Measurements from ENCODE around the gene FBXW4.

DNA sequence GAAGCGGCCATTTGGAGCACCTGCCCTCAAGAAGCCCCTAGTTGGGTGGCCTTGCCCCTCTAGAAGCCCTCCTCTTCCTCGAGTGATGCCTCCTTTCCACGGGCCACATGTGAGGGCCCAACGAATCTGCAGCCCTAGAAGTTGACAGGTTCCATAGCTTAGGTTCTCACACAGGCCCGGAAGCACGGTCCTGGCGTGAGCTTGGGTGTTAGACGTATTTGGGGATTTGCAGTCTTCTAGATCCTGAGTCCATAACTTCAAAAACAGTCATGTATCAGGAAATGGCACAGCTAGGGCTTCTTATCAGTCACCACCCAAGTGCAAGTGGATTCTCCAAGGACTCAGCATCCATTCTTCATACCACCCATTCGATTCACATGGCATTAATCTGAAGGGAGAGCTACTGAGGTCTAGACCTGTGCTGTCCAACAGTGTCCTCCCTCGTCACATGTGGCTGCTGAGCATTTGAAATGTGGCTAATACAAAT lies 477 bp upstream of the FBXW4 start:
- TF ChIP-seq FOXK2 (IDR thresholded peaks at IDR 0.05) (no peak), FOXA1 (IDR thresholded peaks at IDR 0.05) (no peak), ZNF384 (IDR thresholded peaks at IDR 0.05) (no peak)
- TF ChIP-seq, protein P1, sequence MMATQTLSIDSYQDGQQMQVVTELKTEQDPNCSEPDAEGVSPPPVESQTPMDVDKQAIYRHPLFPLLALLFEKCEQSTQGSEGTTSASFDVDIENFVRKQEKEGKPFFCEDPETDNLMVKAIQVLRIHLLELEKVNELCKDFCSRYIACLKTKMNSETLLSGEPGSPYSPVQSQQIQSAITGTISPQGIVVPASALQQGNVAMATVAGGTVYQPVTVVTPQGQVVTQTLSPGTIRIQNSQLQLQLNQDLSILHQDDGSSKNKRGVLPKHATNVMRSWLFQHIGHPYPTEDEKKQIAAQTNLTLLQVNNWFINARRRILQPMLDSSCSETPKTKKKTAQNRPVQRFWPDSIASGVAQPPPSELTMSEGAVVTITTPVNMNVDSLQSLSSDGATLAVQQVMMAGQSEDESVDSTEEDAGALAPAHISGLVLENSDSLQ (IDR thresholded peaks at IDR 0.05), result no peak

Measured in HEK293T (cell line).